ENCODE data around the gene MCTP2.

Gene MCTP2

GRCh38 chr15:94265982-94266381 lies 34.6 kb downstream of the MCTP2 start:
- no peak for TF ChIP-seq CTCF (IDR thresholded peaks at IDR 0.05; ENCODE audit: insufficient read depth, low read length, poor library complexity, severe bottlenecking)
- H3K4me3 ChIP-seq (replicated peaks; ENCODE audit: low read depth, low read length): no peak overlapping the region
- H3K36me3 ChIP-seq (ENCODE audit: control insufficient read depth, insufficient read depth, low read length): no peaks in the 10 kb centered on the region; the same call in 1 of the 2 replicates
- no peaks in the 10 kb centered on the region for H3K27me3 ChIP-seq (replicated peaks; ENCODE audit: control insufficient read depth, insufficient read depth, low read length)
- DNase-seq (ENCODE audit: extremely low read depth, insufficient read length): no peak

GRCh38 chr15:94266789-94267188 lies 35.4 kb downstream of the MCTP2 start:
- no peak for DNase-seq (ENCODE audit: extremely low read depth, insufficient read length)
- Histone ChIP-seq H3K36me3 (ENCODE audit: control insufficient read depth, insufficient read depth, low read length) (no peaks in the 10 kb centered on the region; the same call in 1 of the 2 replicates), H3K4me3 (replicated peaks; ENCODE audit: low read depth, low read length) (no peak overlapping the region), H3K27me3 (replicated peaks; ENCODE audit: control insufficient read depth, insufficient read depth, low read length) (no peaks in the 10 kb centered on the region)
- TF ChIP-seq CTCF (IDR thresholded peaks at IDR 0.05; ENCODE audit: insufficient read depth, low read length, poor library complexity, severe bottlenecking): no peak

GRCh38 chr15:94269954-94270353 lies 38.6 kb downstream of the MCTP2 start:
- Histone ChIP-seq H3K27me3 (replicated peaks; ENCODE audit: control insufficient read depth, insufficient read depth, low read length) (no peaks in the 10 kb centered on the region), H3K4me3 (replicated peaks; ENCODE audit: low read depth, low read length) (no peak overlapping the region), H3K36me3 (ENCODE audit: control insufficient read depth, insufficient read depth, low read length) (no peaks in the 10 kb centered on the region; the same call in 1 of the 2 replicates)
- no peak for TF ChIP-seq CTCF (IDR thresholded peaks at IDR 0.05; ENCODE audit: insufficient read depth, low read length, poor library complexity, severe bottlenecking)
- DNase-seq (ENCODE audit: extremely low read depth, insufficient read length): no peak

GRCh38 chr15:94270570-94270969 lies 39.2 kb downstream of the MCTP2 start:
- Histone ChIP-seq H3K36me3 (ENCODE audit: control insufficient read depth, insufficient read depth, low read length) (no peaks in the 10 kb centered on the region; the same call in 1 of the 2 replicates), H3K27me3 (replicated peaks; ENCODE audit: control insufficient read depth, insufficient read depth, low read length) (no peaks in the 10 kb centered on the region), H3K4me3 (replicated peaks; ENCODE audit: low read depth, low read length) (no peak overlapping the region)
- DNase-seq (ENCODE audit: extremely low read depth, insufficient read length): no peak
- TF ChIP-seq CTCF (IDR thresholded peaks at IDR 0.05; ENCODE audit: insufficient read depth, low read length, poor library complexity, severe bottlenecking): no peak

- Histone ChIP-seq H3K27me3 (replicated peaks; ENCODE audit: control insufficient read depth, insufficient read depth, low read length) (no peaks in the 10 kb centered on the region), H3K4me3 (replicated peaks; ENCODE audit: low read depth, low read length) (no peak overlapping the region), H3K36me3 (ENCODE audit: control insufficient read depth, insufficient read depth, low read length) (no peaks in the 10 kb centered on the region; the same call in 1 of the 2 replicates)
- TF ChIP-seq CTCF (IDR thresholded peaks at IDR 0.05; ENCODE audit: insufficient read depth, low read length, poor library complexity, severe bottlenecking): no peak
- no peak for DNase-seq (ENCODE audit: extremely low read depth, insufficient read length)
Measured at GRCh38 chr15:94272251-94272898, 41.0 kb downstream of the MCTP2 start.

- H3K4me3 ChIP-seq (replicated peaks; ENCODE audit: low read depth, low read length): no peak overlapping the region
- DNase-seq (ENCODE audit: extremely low read depth, insufficient read length): no peak
- no peak for TF ChIP-seq CTCF (IDR thresholded peaks at IDR 0.05; ENCODE audit: insufficient read depth, low read length, poor library complexity, severe bottlenecking)
Measured at GRCh38 chr15:94273826-94274225, 42.5 kb downstream of the MCTP2 start.

More at GRCh38 chr15:94273826-94274225, 42.5 kb downstream of the MCTP2 start:
- Histone ChIP-seq H3K27me3 (replicated peaks; ENCODE audit: control insufficient read depth, insufficient read depth, low read length) (no peaks in the 10 kb centered on the region), H3K36me3 (ENCODE audit: control insufficient read depth, insufficient read depth, low read length) (no peaks in the 10 kb centered on the region; the same call in 1 of the 2 replicates)
